Trophoblast cell (in vitro differentiated cells and primary cell): Measurements from ENCODE around the gene PRR35.

Source experiments
- DNase-seq, 2 donors: peaks; one replicate each; pipeline ENCODE4 v3.0.0-alpha.2; 2016
- H2AFZ ChIP-seq: 2 replicates; pipeline ENCODE4 v1.6.1; 2013; ENCODE audit warnings: low read length, moderate library complexity, mild to moderate bottlenecking; ENCODE audit not compliant: insufficient read depth, poor library complexity
- H2AK5ac ChIP-seq: 2 replicates; pipeline ENCODE4 v1.6.1; 2013; ENCODE audit warnings: mild to moderate bottlenecking, low read length
- H2BK120ac ChIP-seq: 2 replicates; pipeline ENCODE4 v1.6.1; 2013; ENCODE audit warnings: low read length, mild to moderate bottlenecking, moderate library complexity; ENCODE audit not compliant: insufficient read depth, poor library complexity
- H2BK12ac ChIP-seq: 2 replicates; pipeline ENCODE4 v1.6.1; 2013; ENCODE audit warnings: mild to moderate bottlenecking, low read length, moderate library complexity
- H2BK5ac ChIP-seq: 2 replicates; pipeline ENCODE4 v1.6.1; 2013; ENCODE audit warnings: low read length, low read depth, moderate library complexity, mild to moderate bottlenecking; ENCODE audit not compliant: poor library complexity
- H3K14ac ChIP-seq: 2 replicates; pipeline ENCODE4 v1.6.1; 2013; ENCODE audit warnings: mild to moderate bottlenecking, low read length
- H3K18ac ChIP-seq: 2 replicates; pipeline ENCODE4 v1.6.1; 2013; ENCODE audit warnings: mild to moderate bottlenecking, low read length
- H3K23ac ChIP-seq: 2 replicates; pipeline ENCODE4 v1.6.1; 2013; ENCODE audit warnings: low read length
- H3K27ac ChIP-seq: 2 replicates; pipeline ENCODE4 v1.5.1; 2013; ENCODE audit warnings: low read depth, mild to moderate bottlenecking, inconsistent platforms, low read length, moderate library complexity
- H3K27me3 ChIP-seq: 2 replicates; pipeline ENCODE4 v1.6.1; 2013; ENCODE audit warnings: inconsistent platforms, mild to moderate bottlenecking, low read length, moderate library complexity; ENCODE audit not compliant: insufficient read depth
- H3K36me3 ChIP-seq, 2 experiments: 1 replicate in 1 of 2; 2 replicates in 1 of 2; pipeline ENCODE4 v1.6.1; 2013; ENCODE audit warnings: low read length in 2 of 2, mild to moderate bottlenecking in 2 of 2, moderate library complexity in 1 of 2; ENCODE audit not compliant: insufficient read depth in 2 of 2, control insufficient read depth in 1 of 2
- H3K4ac ChIP-seq: 2 replicates; pipeline ENCODE4 v1.6.1; 2013; ENCODE audit warnings: low read depth, mild to moderate bottlenecking, low read length, moderate library complexity
- H3K4me1 ChIP-seq, 2 experiments: 1 replicate in 1 of 2; 2 replicates in 1 of 2; pipeline ENCODE4 v1.6.1; 2013; ENCODE audit warnings: low read length in 2 of 2, mild to moderate bottlenecking in 2 of 2, moderate library complexity in 1 of 2; ENCODE audit not compliant: insufficient read depth in 2 of 2, control insufficient read depth in 1 of 2
- H3K4me2 ChIP-seq: 2 replicates; pipeline ENCODE4 v1.6.1; 2013; ENCODE audit warnings: inconsistent platforms, mild to moderate bottlenecking, low read length, moderate library complexity
- H3K4me3 ChIP-seq: 2 replicates; pipeline ENCODE4 v1.5.1; 2013; ENCODE audit warnings: mild to moderate bottlenecking, low read depth, low read length, inconsistent platforms
- H3K79me1 ChIP-seq: one replicate; pipeline ENCODE4 v1.6.1; 2013; ENCODE audit warnings: low read length
- H3K79me2 ChIP-seq: 2 replicates; pipeline ENCODE4 v1.6.1; 2013; ENCODE audit warnings: low read length, mild to moderate bottlenecking; ENCODE audit not compliant: control insufficient read depth, insufficient read depth, poor library complexity
- H3K9ac ChIP-seq: 2 replicates; pipeline ENCODE4 v1.6.1; 2013; ENCODE audit warnings: mild to moderate bottlenecking, low read length
- H3K9me3 ChIP-seq: 2 replicates; pipeline ENCODE4 v1.6.1; 2013; ENCODE audit warnings: low read depth, mild to moderate bottlenecking, control low read depth, inconsistent platforms, low read length; ENCODE audit not compliant: insufficient read depth
- H4K12ac ChIP-seq: 2 replicates; pipeline ENCODE4 v1.6.1; 2013; ENCODE audit warnings: low read depth, mild to moderate bottlenecking, low read length, moderate library complexity
- H4K8ac ChIP-seq: 2 replicates; pipeline ENCODE4 v1.6.1; 2013; ENCODE audit warnings: low read depth, mild to moderate bottlenecking, low read length, moderate library complexity
- H4K91ac ChIP-seq: one replicate; pipeline ENCODE4 v1.6.1; 2013; ENCODE audit warnings: low read depth, mild to moderate bottlenecking, low read length, moderate library complexity
- WGBS: extraction: QIAGEN DNeasy Blood & Tissue Kit; methylation state at CpG from one replicate; pipeline ENCODE4 v1.1.7; 2013; ENCODE audit warnings: missing lambda C conversion rate; ENCODE audit not compliant: insufficient read length, insufficient coverage; ENCODE audit errors: extremely low coverage; 5-methylcytosine and 5-hydroxymethylcytosine counted together

Gene PRR35

GRCh38 chr16:576823-577201 lies 16.6 kb downstream of the PRR35 start:
- Histone ChIP-seq H3K18ac (no peak overlapping the region), H3K4me3 (no peak overlapping the region), H4K8ac (no peak overlapping the region), H3K27me3 (no peaks in the 10 kb centered on the region), H3K23ac (no peak overlapping the region), H3K27ac (no peak overlapping the region), H2AFZ (no peak overlapping the region), H3K4me2 (no peak overlapping the region), H3K36me3 (peaks cover 38 to 43% of the 10 kb centered on the region in 2 experiments), H2BK12ac (no peak overlapping the region), H4K91ac (no peak overlapping the region), H3K79me2 (no peaks in the 10 kb centered on the region), H3K79me1 (no peaks in the 10 kb centered on the region), H4K12ac (no peak overlapping the region), H3K9ac (no peak overlapping the region), H3K4me1 (no peaks in the 10 kb centered on the region), H3K14ac (no peak overlapping the region), H2BK5ac (no peak overlapping the region), H2AK5ac (no peak overlapping the region), H2BK120ac (no peak overlapping the region), H3K9me3 (peaks cover 12% of the 10 kb centered on the region), H3K4ac (no peak overlapping the region)
- DNase-seq: no peak
- WGBS: no CpG with 5 or more reads among the region's 8 CpGs

DNA sequence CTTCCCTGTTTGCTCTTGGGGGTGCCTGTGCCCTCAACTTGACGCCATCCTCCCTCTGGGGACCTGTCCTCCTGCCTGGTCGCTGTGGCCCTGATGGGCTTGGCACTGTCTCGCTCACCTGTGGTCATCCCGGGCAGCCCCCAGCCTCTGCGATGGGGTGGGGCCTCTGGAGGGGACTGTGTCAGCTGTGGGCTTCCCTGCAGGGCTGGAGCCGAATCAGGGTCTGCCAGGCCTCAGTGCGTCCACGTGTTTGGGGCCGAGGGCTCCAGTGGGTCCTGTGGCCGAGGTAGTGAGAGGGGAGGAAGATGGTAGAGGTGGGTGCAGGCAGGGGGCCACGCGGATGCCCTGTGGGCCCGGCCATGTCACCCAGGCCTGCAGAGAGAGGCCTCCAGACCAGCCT lies 17.6 kb downstream of the PRR35 start:
- Histone ChIP-seq H4K91ac (no peak overlapping the region), H2BK5ac (no peak overlapping the region), H3K14ac (no peak overlapping the region), H2BK120ac (no peak overlapping the region), H2BK12ac (no peak overlapping the region), H2AFZ (no peak overlapping the region), H3K23ac (no peak overlapping the region), H3K18ac (no peak overlapping the region), H2AK5ac (no peak overlapping the region), H3K9me3 (peaks cover 13% of the 10 kb centered on the region), H3K27me3 (no peaks in the 10 kb centered on the region), H4K8ac (no peak overlapping the region), H3K4ac (no peak overlapping the region), H3K4me1 (no peaks in the 10 kb centered on the region), H3K9ac (no peak overlapping the region), H3K27ac (no peak overlapping the region), H3K36me3 (peaks cover 37 to 39% of the 10 kb centered on the region in 2 experiments), H3K4me3 (no peak overlapping the region), H3K4me2 (no peak overlapping the region), H3K79me2 (no peaks in the 10 kb centered on the region), H3K79me1 (no peaks in the 10 kb centered on the region), H4K12ac (no peak overlapping the region)
- WGBS: no CpG with 5 or more reads among the region's 13 CpGs
- no peak for DNase-seq

DNA sequence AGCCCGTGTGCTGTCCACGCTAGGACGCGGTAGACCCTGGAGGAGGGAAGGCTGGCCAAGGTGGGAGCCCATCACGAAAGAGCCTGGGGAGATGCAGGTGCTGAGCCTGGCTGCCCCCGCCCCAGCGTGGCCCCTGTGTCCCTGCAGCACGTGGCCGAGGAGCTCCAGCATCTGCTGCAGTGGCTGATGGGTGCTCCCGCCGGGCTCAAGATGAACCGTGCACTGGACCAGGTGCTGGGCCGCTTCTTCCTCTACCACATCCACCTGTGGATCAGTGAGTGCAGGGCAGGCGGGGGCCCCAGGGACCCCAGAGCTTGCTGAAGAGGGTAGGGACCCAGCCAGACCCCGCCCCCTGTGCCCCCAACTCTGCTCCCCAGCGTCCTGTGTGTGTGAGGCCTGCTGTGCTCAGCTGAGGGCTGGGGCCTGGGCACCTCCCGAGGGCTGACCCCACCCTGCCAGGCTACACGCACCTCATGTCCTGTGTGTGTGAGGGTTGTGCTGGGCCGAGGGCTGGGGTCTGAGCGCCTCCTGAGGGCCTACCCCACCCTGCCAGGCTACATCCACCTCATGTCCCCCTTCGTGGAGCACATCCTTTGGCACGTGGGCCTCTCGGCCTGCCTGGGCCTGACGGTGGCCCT lies 18.2 kb downstream of the PRR35 start:
- Histone ChIP-seq H3K9me3 (peaks cover 15% of the 10 kb centered on the region), H3K36me3 (peaks cover 40 to 44% of the 10 kb centered on the region in 2 experiments), H2BK12ac (no peak overlapping the region), H3K79me2 (no peaks in the 10 kb centered on the region), H4K12ac (no peak overlapping the region), H3K4me3 (no peak overlapping the region), H4K91ac (no peak overlapping the region), H3K4ac (no peak overlapping the region), H3K79me1 (no peaks in the 10 kb centered on the region), H3K14ac (no peak overlapping the region), H3K23ac (no peak overlapping the region), H2AK5ac (no peak overlapping the region), H4K8ac (no peak overlapping the region), H2BK5ac (no peak overlapping the region), H3K9ac (no peak overlapping the region), H3K18ac (no peak overlapping the region), H2AFZ (no peak overlapping the region), H3K27me3 (no peaks in the 10 kb centered on the region), H2BK120ac (no peak overlapping the region), H3K27ac (no peak overlapping the region), H3K4me2 (peak overlapping the region; percentile 25), H3K4me1 (no peaks in the 10 kb centered on the region)
- no CpG with 5 or more reads among the region's 24 CpGs for WGBS
- DNase-seq: no peak

DNA sequence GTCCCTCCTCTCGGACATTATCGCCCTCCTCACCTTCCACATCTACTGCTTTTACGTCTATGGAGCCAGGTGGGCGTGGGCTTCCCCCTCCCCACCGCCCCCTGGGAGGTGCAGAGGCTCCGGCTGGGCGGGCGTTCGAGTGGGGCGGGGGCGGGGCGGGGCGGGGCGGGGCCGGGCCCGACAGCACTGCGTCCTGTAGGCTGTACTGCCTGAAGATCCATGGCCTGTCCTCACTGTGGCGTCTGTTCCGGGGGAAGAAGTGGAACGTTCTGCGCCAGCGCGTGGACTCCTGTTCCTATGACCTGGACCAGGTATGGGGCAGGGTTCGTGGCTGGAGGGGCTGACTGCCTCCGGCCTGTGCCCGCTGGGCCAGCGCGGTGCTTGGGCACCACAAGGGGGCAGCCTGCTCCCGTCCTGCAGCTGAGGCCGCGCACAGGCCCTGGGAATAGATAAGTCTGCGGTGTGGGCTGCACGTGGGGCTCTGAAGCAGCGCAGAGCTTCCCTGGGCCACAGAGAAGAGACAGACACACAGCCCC lies 18.7 kb downstream of the PRR35 start:
- Histone ChIP-seq H2AFZ (no peak overlapping the region), H4K8ac (no peak overlapping the region), H2AK5ac (no peak overlapping the region), H2BK120ac (no peak overlapping the region), H3K14ac (no peak overlapping the region), H3K79me2 (no peaks in the 10 kb centered on the region), H3K4me1 (no peaks in the 10 kb centered on the region), H3K23ac (no peak overlapping the region), H2BK12ac (no peak overlapping the region), H3K4me2 (peak overlapping the region; percentile 70), H4K91ac (no peak overlapping the region), H4K12ac (no peak overlapping the region), H2BK5ac (no peak overlapping the region), H3K4ac (no peak overlapping the region), H3K4me3 (no peak overlapping the region), H3K79me1 (no peaks in the 10 kb centered on the region), H3K9ac (no peak overlapping the region), H3K9me3 (peaks cover 15% of the 10 kb centered on the region), H3K27me3 (no peaks in the 10 kb centered on the region), H3K36me3 (peaks cover 36 to 40% of the 10 kb centered on the region in 2 experiments), H3K27ac (no peak overlapping the region), H3K18ac (no peak overlapping the region)
- no CpG with 5 or more reads among the region's 34 CpGs for WGBS
- peak; percentile 80 to 89 for DNase-seq
